ENCODE results near the gene GPC6.
"Not testable (repeated sequence)": the region's sequence is repeated elsewhere in the genome, so short reads cannot be mapped to it uniquely, and the experiment has no call there.

GPC6 gene

GRCh38 chr13:94204946-94205345 is 978.3 kb downstream of the GPC6 start:
- H3K9ac ChIP-seq (ENCODE audit: low read length): no peak overlapping the region

GRCh38 chr13:94205896-94206295 is 979.3 kb downstream of the GPC6 start:
- Histone ChIP-seq H3K9me2 (ENCODE audit: low read depth, low read length) (no peaks in the 10 kb centered on the region), H3K27me3 (ENCODE audit: insufficient read depth, low read length) (no peaks in the 10 kb centered on the region), H3K4me2 (ENCODE audit: low read length) (no peak overlapping the region), H3F3A (ENCODE audit: insufficient read depth, low read length) (no peaks in the 10 kb centered on the region), H3K27ac (ENCODE audit: low read depth, low read length, poor library complexity, severe bottlenecking) (no peak overlapping the region), H3K4me1 (ENCODE audit: insufficient read depth, low read length, severe bottlenecking) (no peaks in the 10 kb centered on the region), H3K9ac (ENCODE audit: low read length) (no peak overlapping the region), H3K9me3 (ENCODE audit: low read length) (no peaks in the 10 kb centered on the region), H3K79me2 (ENCODE audit: insufficient read depth, low read length) (no peaks in the 10 kb centered on the region), H3K36me3 (ENCODE audit: insufficient read depth, low read length) (no peaks in the 10 kb centered on the region), H3K4me3 (ENCODE audit: low read depth, low read length, poor library complexity, severe bottlenecking) (no peak overlapping the region), H2AFZ (ENCODE audit: low read length) (no peak overlapping the region), H4K20me1 (ENCODE audit: insufficient read depth, low read length) (no peaks in the 10 kb centered on the region)
- TF ChIP-seq EZH2 (IDR thresholded peaks at IDR 0.05; ENCODE audit: borderline replicate concordance, low read length) (no peak), CTCF (IDR thresholded peaks at IDR 0.05; ENCODE audit: low read length) (no peak)

More at GRCh38 chr13:94204946-94205345, 978.3 kb downstream of the GPC6 start:
- Histone ChIP-seq H3K27ac (ENCODE audit: low read depth, low read length, poor library complexity, severe bottlenecking) (no peak overlapping the region), H4K20me1 (ENCODE audit: insufficient read depth, low read length) (no peaks in the 10 kb centered on the region), H3K9me2 (ENCODE audit: low read depth, low read length) (no peaks in the 10 kb centered on the region), H3K4me1 (ENCODE audit: insufficient read depth, low read length, severe bottlenecking) (no peaks in the 10 kb centered on the region), H3F3A (ENCODE audit: insufficient read depth, low read length) (no peaks in the 10 kb centered on the region), H3K36me3 (ENCODE audit: insufficient read depth, low read length) (no peaks in the 10 kb centered on the region), H3K4me3 (ENCODE audit: low read depth, low read length, poor library complexity, severe bottlenecking) (no peak overlapping the region), H3K9me3 (ENCODE audit: low read length) (no peaks in the 10 kb centered on the region), H3K4me2 (ENCODE audit: low read length) (no peak overlapping the region), H2AFZ (ENCODE audit: low read length) (no peak overlapping the region), H3K27me3 (ENCODE audit: insufficient read depth, low read length) (no peaks in the 10 kb centered on the region), H3K79me2 (ENCODE audit: insufficient read depth, low read length) (no peaks in the 10 kb centered on the region)
- TF ChIP-seq EZH2 (IDR thresholded peaks at IDR 0.05; ENCODE audit: borderline replicate concordance, low read length) (no peak), CTCF (IDR thresholded peaks at IDR 0.05; ENCODE audit: low read length) (no peak)

- Histone ChIP-seq H3K4me3 (ENCODE audit: low read depth, low read length, poor library complexity, severe bottlenecking) (no peak overlapping the region), H3K4me2 (ENCODE audit: low read length) (no peak overlapping the region), H3F3A (ENCODE audit: insufficient read depth, low read length) (no peaks in the 10 kb centered on the region), H3K27me3 (ENCODE audit: insufficient read depth, low read length) (no peaks in the 10 kb centered on the region), H3K9ac (ENCODE audit: low read length) (no peak overlapping the region), H3K36me3 (ENCODE audit: insufficient read depth, low read length) (no peaks in the 10 kb centered on the region), H3K9me2 (ENCODE audit: low read depth, low read length) (no peaks in the 10 kb centered on the region), H2AFZ (ENCODE audit: low read length) (no peak overlapping the region), H3K79me2 (ENCODE audit: insufficient read depth, low read length) (no peaks in the 10 kb centered on the region), H3K4me1 (ENCODE audit: insufficient read depth, low read length, severe bottlenecking) (no peaks in the 10 kb centered on the region), H4K20me1 (ENCODE audit: insufficient read depth, low read length) (no peaks in the 10 kb centered on the region), H3K9me3 (ENCODE audit: low read length) (no peaks in the 10 kb centered on the region), H3K27ac (ENCODE audit: low read depth, low read length, poor library complexity, severe bottlenecking) (no peak overlapping the region)
- TF ChIP-seq CTCF (IDR thresholded peaks at IDR 0.05; ENCODE audit: low read length): no peak
- TF ChIP-seq EZH2 (IDR thresholded peaks at IDR 0.05; ENCODE audit: borderline replicate concordance, low read length): no peak
These were observed 982.5 kb downstream of the GPC6 start for GRCh38 chr13:94209117-94209516.

- not testable (repeated sequence) for H3K9me3 ChIP-seq (ENCODE audit: low read length); H3F3A ChIP-seq (ENCODE audit: insufficient read depth, low read length); H3K4me3 ChIP-seq (ENCODE audit: low read depth, low read length, poor library complexity, severe bottlenecking); H3K4me1 ChIP-seq (ENCODE audit: insufficient read depth, low read length, severe bottlenecking); H3K79me2 ChIP-seq (ENCODE audit: insufficient read depth, low read length); H3K9me2 ChIP-seq (ENCODE audit: low read depth, low read length); H3K36me3 ChIP-seq (ENCODE audit: insufficient read depth, low read length); H3K9ac ChIP-seq (ENCODE audit: low read length); H3K27ac ChIP-seq (ENCODE audit: low read depth, low read length, poor library complexity, severe bottlenecking); H3K4me2 ChIP-seq (ENCODE audit: low read length); H3K27me3 ChIP-seq (ENCODE audit: insufficient read depth, low read length); H4K20me1 ChIP-seq (ENCODE audit: insufficient read depth, low read length); H2AFZ ChIP-seq (ENCODE audit: low read length)
These were observed 983.3 kb downstream of the GPC6 start for GRCh38 chr13:94209913-94210312.

Data from OCI-LY1 (cell line).